ENCODE data around the gene WDR18.

Gene WDR18

GRCh38 chr19:939922-940321 is 44.2 kb upstream of the WDR18 start:
- Histone ChIP-seq H3K36me3 (ENCODE audit: insufficient read depth, insufficient read length, low read length) (peaks cover 83% of the 10 kb centered on the region), H3K9me3 (ENCODE audit: insufficient read depth, low read length) (no peaks in the 10 kb centered on the region), H3K27me3 (ENCODE audit: insufficient read depth, insufficient read length) (no peaks in the 10 kb centered on the region), H3K4me1 (ENCODE audit: insufficient read depth, insufficient read length) (peaks cover 1% of the 10 kb centered on the region), H3K9ac (ENCODE audit: insufficient read length, low read depth) (no peak overlapping the region), H3K4me3 (ENCODE audit: insufficient read length, low read depth) (no peak overlapping the region)
- no peak for DNase-seq (ENCODE audit: low read depth, low spot score)
- TF ChIP-seq SUZ12 (IDR thresholded peaks at IDR 0.05; ENCODE audit: extremely low read depth, insufficient read depth, insufficient read length) (no peak), ZNF274 (IDR thresholded peaks at IDR 0.05; ENCODE audit: low read depth, low read length) (no peak), YY1 (IDR thresholded peaks at IDR 0.05; ENCODE audit: insufficient read depth, insufficient read length) (no peak)

- no peak overlapping the region for H3K9ac ChIP-seq (ENCODE audit: insufficient read length, low read depth)
- TF ChIP-seq SUZ12 (IDR thresholded peaks at IDR 0.05; ENCODE audit: extremely low read depth, insufficient read depth, insufficient read length) (no peak), YY1 (IDR thresholded peaks at IDR 0.05; ENCODE audit: insufficient read depth, insufficient read length) (no peak), ZNF274 (IDR thresholded peaks at IDR 0.05; ENCODE audit: low read depth, low read length) (no peak)
- no peaks in the 10 kb centered on the region for H3K4me1 ChIP-seq (ENCODE audit: insufficient read depth, insufficient read length)
- no peak overlapping the region for H3K4me3 ChIP-seq (ENCODE audit: insufficient read length, low read depth)
- H3K27me3 ChIP-seq (ENCODE audit: insufficient read depth, insufficient read length): no peaks in the 10 kb centered on the region
- DNase-seq (ENCODE audit: low read depth, low spot score): no peak
- H3K36me3 ChIP-seq (ENCODE audit: insufficient read depth, insufficient read length, low read length): peaks cover 84% of the 10 kb centered on the region
- no peaks in the 10 kb centered on the region for H3K9me3 ChIP-seq (ENCODE audit: insufficient read depth, low read length)
Observed at GRCh38 chr19:940591-941291, 43.4 kb upstream of the WDR18 start.

GRCh38 chr19:941292-942132 is 42.6 kb upstream of the WDR18 start:
- Histone ChIP-seq H3K9ac (ENCODE audit: insufficient read length, low read depth) (no peak overlapping the region), H3K4me1 (ENCODE audit: insufficient read depth, insufficient read length) (no peaks in the 10 kb centered on the region), H3K9me3 (ENCODE audit: insufficient read depth, low read length) (no peaks in the 10 kb centered on the region), H3K4me3 (ENCODE audit: insufficient read length, low read depth) (no peak overlapping the region), H3K36me3 (ENCODE audit: insufficient read depth, insufficient read length, low read length) (peaks cover 80% of the 10 kb centered on the region), H3K27me3 (ENCODE audit: insufficient read depth, insufficient read length) (no peaks in the 10 kb centered on the region)
- no peak for TF ChIP-seq SUZ12 (IDR thresholded peaks at IDR 0.05; ENCODE audit: extremely low read depth, insufficient read depth, insufficient read length)
- no peak for TF ChIP-seq ZNF274 (IDR thresholded peaks at IDR 0.05; ENCODE audit: low read depth, low read length)
- TF ChIP-seq YY1 (IDR thresholded peaks at IDR 0.05; ENCODE audit: insufficient read depth, insufficient read length): no peak
- DNase-seq (ENCODE audit: low read depth, low spot score): no peak

- DNase-seq (ENCODE audit: low read depth, low spot score): no peak
- Histone ChIP-seq H3K4me3 (ENCODE audit: insufficient read length, low read depth) (no peak overlapping the region), H3K36me3 (ENCODE audit: insufficient read depth, insufficient read length, low read length) (peaks cover 79% of the 10 kb centered on the region), H3K9ac (ENCODE audit: insufficient read length, low read depth) (no peak overlapping the region), H3K4me1 (ENCODE audit: insufficient read depth, insufficient read length) (no peaks in the 10 kb centered on the region), H3K9me3 (ENCODE audit: insufficient read depth, low read length) (no peaks in the 10 kb centered on the region), H3K27me3 (ENCODE audit: insufficient read depth, insufficient read length) (no peaks in the 10 kb centered on the region)
- TF ChIP-seq YY1 (IDR thresholded peaks at IDR 0.05; ENCODE audit: insufficient read depth, insufficient read length): no peak
- TF ChIP-seq SUZ12 (IDR thresholded peaks at IDR 0.05; ENCODE audit: extremely low read depth, insufficient read depth, insufficient read length): no peak
Observed at GRCh38 chr19:942133-942645, 42.0 kb upstream of the WDR18 start.

- peaks cover 80% of the 10 kb centered on the region for H3K36me3 ChIP-seq (ENCODE audit: insufficient read depth, insufficient read length, low read length)
Observed at GRCh38 chr19:943551-944170, 40.5 kb upstream of the WDR18 start.

GRCh38 chr19:944171-944567 is 40.0 kb upstream of the WDR18 start:
- H3K36me3 ChIP-seq (ENCODE audit: insufficient read depth, insufficient read length, low read length): peaks cover 77% of the 10 kb centered on the region
- no peak for DNase-seq (ENCODE audit: low read depth, low spot score)

More at GRCh38 chr19:943551-944170, 40.5 kb upstream of the WDR18 start:
- no peaks in the 10 kb centered on the region for H3K27me3 ChIP-seq (ENCODE audit: insufficient read depth, insufficient read length)
- DNase-seq (ENCODE audit: low read depth, low spot score): no peak
- H3K4me1 ChIP-seq (ENCODE audit: insufficient read depth, insufficient read length): peaks cover 6% of the 10 kb centered on the region
- no peaks in the 10 kb centered on the region for H3K9me3 ChIP-seq (ENCODE audit: insufficient read depth, low read length)
- H3K9ac ChIP-seq (ENCODE audit: insufficient read length, low read depth): no peak overlapping the region
- no peak overlapping the region for H3K4me3 ChIP-seq (ENCODE audit: insufficient read length, low read depth)
- TF ChIP-seq YY1 (IDR thresholded peaks at IDR 0.05; ENCODE audit: insufficient read depth, insufficient read length): no peak
- TF ChIP-seq ZNF274 (IDR thresholded peaks at IDR 0.05; ENCODE audit: low read depth, low read length): no peak
- TF ChIP-seq SUZ12 (IDR thresholded peaks at IDR 0.05; ENCODE audit: extremely low read depth, insufficient read depth, insufficient read length): no peak

More at GRCh38 chr19:944171-944567, 40.0 kb upstream of the WDR18 start:
- Histone ChIP-seq H3K9ac (ENCODE audit: insufficient read length, low read depth) (no peak overlapping the region), H3K4me3 (ENCODE audit: insufficient read length, low read depth) (no peak overlapping the region), H3K9me3 (ENCODE audit: insufficient read depth, low read length) (no peaks in the 10 kb centered on the region), H3K4me1 (ENCODE audit: insufficient read depth, insufficient read length) (peaks cover 6% of the 10 kb centered on the region), H3K27me3 (ENCODE audit: insufficient read depth, insufficient read length) (no peaks in the 10 kb centered on the region)
- TF ChIP-seq ZNF274 (IDR thresholded peaks at IDR 0.05; ENCODE audit: low read depth, low read length) (no peak), YY1 (IDR thresholded peaks at IDR 0.05; ENCODE audit: insufficient read depth, insufficient read length) (no peak), SUZ12 (IDR thresholded peaks at IDR 0.05; ENCODE audit: extremely low read depth, insufficient read depth, insufficient read length) (no peak)

All from NT2/D1 (cell line).